Endothelial cell of umbilical vein (primary cell): ENCODE measurements around the gene FGD3. TPM values are rescaled to one million over a fixed set of nuclear protein-coding genes. Genes with fewer than 3 reads are reported as not detected.

ENCODE experiments used
- BruUV-seq: library from RNA; stranded (reverse); fragments of 400-500 nt; replicated peaks from 2 replicates; lab custom pipeline; 2021; lab: Mats Ljungman, UMichigan
- CTCF ChIA-PET: fragments of 300-600, 350-600 bp; sonication (Branson Sonifier 250); formaldehyde crosslinking; loops from one replicate; lab custom pipeline; 2021; ENCODE audit warnings: antibody characterized with exemption, inconsistent platforms; lab: Charles Lee
- POLR2A ChIA-PET: fragments of 300-600, 350-600 bp; sonication (Branson Sonifier 250); formaldehyde crosslinking; loops from one replicate; lab custom pipeline; 2021; ENCODE audit warnings: antibody characterized with exemption, inconsistent platforms; lab: Charles Lee
- DNase-seq: peaks from one replicate; pipeline ENCODE4 v3.0.0-alpha.2; 2011; ENCODE audit warnings: low read depth, low spot score
- FAIRE-seq: peaks from 2 replicates; lab custom pipeline; 2011; peaks lifted over from hg19 to GRCh38; lab: Jason Lieb, UNC
- H2AFZ ChIP-seq: 2 replicates; pipeline ENCODE4 v1.6.0; 2012; ENCODE audit warnings: low read depth, low read length, control low read depth, inconsistent platforms
- H3K27ac ChIP-seq: 2 replicates; pipeline ENCODE4 v1.5.1; 2011; ENCODE audit warnings: low read depth, mild to moderate bottlenecking, control low read depth, low read length, moderate library complexity; ENCODE audit not compliant: insufficient read depth
- H3K27me3 ChIP-seq, 2 experiments: 2 replicates each; pipeline versions ENCODE4 v1.6.0 to v1.6.1; 2011; ENCODE audit warnings: low read length in 2 of 2, mixed read lengths in 1 of 2; ENCODE audit not compliant: control insufficient read depth in 2 of 2, insufficient read depth in 2 of 2
- H3K36me3 ChIP-seq, 2 experiments: 2 replicates in 1 of 2; 3 replicates in 1 of 2; pipeline ENCODE4 v1.5.1; 2011; ENCODE audit warnings: low read length in 2 of 2, mild to moderate bottlenecking in 1 of 2, moderate library complexity in 1 of 2; ENCODE audit not compliant: control insufficient read depth in 2 of 2, insufficient read depth in 2 of 2; ENCODE audit errors: extremely low read depth in 1 of 2
- H3K4me1 ChIP-seq: 3 replicates; pipeline ENCODE4 v1.5.1; 2011; ENCODE audit warnings: mild to moderate bottlenecking, low read length; ENCODE audit not compliant: control insufficient read depth, insufficient read depth; ENCODE audit errors: extremely low read depth
- H3K4me2 ChIP-seq: 2 replicates; pipeline ENCODE4 v1.6.1; 2011; ENCODE audit warnings: low read length, control low read depth, mixed read lengths; ENCODE audit not compliant: insufficient read depth
- H3K4me3 ChIP-seq, 3 experiments: fragments of 200-600 bp in 1 of 3; sonication (generic), shearing (Covaris generic) in 1 of 3; replicated peaks in 1 of 3; 2 replicates each; pipeline ENCODE4 v1.5.1; 2011 to 2016; ENCODE audit warnings: control low read depth in 3 of 3, low read length in 3 of 3, mild to moderate bottlenecking in 2 of 3, inconsistent platforms in 1 of 3, low read depth in 1 of 3, moderate library complexity in 1 of 3; ENCODE audit not compliant: insufficient read depth in 1 of 3
- H3K79me2 ChIP-seq: 2 replicates; pipeline ENCODE4 v1.6.0; 2012; ENCODE audit warnings: low read length, inconsistent platforms; ENCODE audit not compliant: control insufficient read depth, insufficient read depth
- H3K9ac ChIP-seq: replicated peaks from 2 replicates; pipeline ENCODE3; 2011; ENCODE audit warnings: low read length, control low read depth; ENCODE audit not compliant: insufficient read depth; ENCODE audit errors: extremely low read depth
- H3K9me1 ChIP-seq: replicated peaks from 3 replicates; pipeline ENCODE4 v1.6.0; 2011; ENCODE audit warnings: mild to moderate bottlenecking, low read length; ENCODE audit not compliant: control insufficient read depth, insufficient read depth; ENCODE audit errors: extremely low read depth
- H3K9me3 ChIP-seq: replicated peaks from 2 replicates; pipeline ENCODE4 v1.5.1; 2012; ENCODE audit warnings: low read length, inconsistent platforms; ENCODE audit not compliant: control insufficient read depth, insufficient read depth
- H4K20me1 ChIP-seq: replicated peaks from 2 replicates; pipeline ENCODE3; 2011; ENCODE audit warnings: mild to moderate bottlenecking, low read length; ENCODE audit not compliant: control insufficient read depth, insufficient read depth; ENCODE audit errors: extremely low read depth
- EZH2 ChIP-seq: IDR thresholded peaks from 2 replicates; pipeline ENCODE4 v1.6.1; 2012; ENCODE audit warnings: borderline replicate concordance, low read depth, mild to moderate bottlenecking, moderate library complexity, low read length, inconsistent platforms; ENCODE audit not compliant: severe bottlenecking
- FOS ChIP-seq: IDR thresholded peaks from 2 replicates; pipeline ENCODE4 v1.6.1; 2011; ENCODE audit warnings: mild to moderate bottlenecking, low read length, moderate library complexity, borderline replicate concordance; ENCODE audit not compliant: insufficient read depth
- GATA2 ChIP-seq: IDR thresholded peaks from 2 replicates; pipeline ENCODE4 v1.7.0; 2011; ENCODE audit warnings: low read depth, mild to moderate bottlenecking, moderate library complexity, mixed read lengths, low read length; ENCODE audit not compliant: insufficient read length, insufficient read depth
- JUN ChIP-seq: IDR thresholded peaks from 2 replicates; pipeline ENCODE4 v1.6.1; 2011; ENCODE audit warnings: borderline replicate concordance, low read depth; ENCODE audit not compliant: insufficient read length, insufficient read depth
- MAX ChIP-seq: IDR thresholded peaks from 2 replicates; pipeline ENCODE4 v1.6.1; 2011; ENCODE audit not compliant: insufficient read depth, insufficient read length
- MYC ChIP-seq: IDR thresholded peaks from one replicate; pipeline ENCODE4 v1.6.1; 2011; ENCODE audit warnings: mild to moderate bottlenecking, low read depth, low read length
- POLR2A ChIP-seq: IDR thresholded peaks from 2 replicates; pipeline ENCODE4 v1.6.1; 2012; ENCODE audit warnings: low read depth, mild to moderate bottlenecking, control low read depth, low read length
- POLR2AphosphoS5 ChIP-seq: IDR thresholded peaks from 2 replicates; pipeline ENCODE4 v1.6.1; 2012; ENCODE audit warnings: low read depth, mild to moderate bottlenecking, control low read depth, low read length, moderate library complexity; ENCODE audit not compliant: insufficient read depth
- dilution Hi-C: fragments of 300-500 bp; cut with MboI; formaldehyde crosslinking; loops from one replicate; pipeline ENCODE4 v1.15.0; 2019; ENCODE audit warnings: low sequenced_read_pairs; ENCODE audit not compliant: extremely low pct_ligation_motif_present
- intact Hi-C: fragments of 100-400 bp; cut with micrococcal nuclease; formaldehyde crosslinking; loops from one replicate; pipeline ENCODE4 v1.10.0; 2022
- polyA plus RNA-seq, 4 experiments: library from polyadenylated mRNA; depleted of rRNA in 3 of 4; stranded (reverse) in 3 of 4; unstranded in 1 of 4; fragments of >200 nt; gene quantifications; 2 replicates each; pipeline versions ENCODE4 v1.2.1 to v1.2.3, GENCODE V29; 2011 to 2012; ENCODE audit warnings: missing spikeins in 1 of 4
- total RNA-seq: library from RNA; stranded (reverse); gene quantifications from 2 replicates; pipeline ENCODE4 v1.2.3, GENCODE V29; 2021
- TF ChIP-seq, protein P1 (sequence below), 2 donors: IDR thresholded peaks; 1 replicate in 1 of 2; 2 replicates in 1 of 2; pipeline ENCODE4 v1.5.1; 2011; ENCODE audit warnings: low read length in 2 of 2, mild to moderate bottlenecking in 2 of 2, moderate library complexity in 2 of 2, control low read depth in 1 of 2, inconsistent platforms in 1 of 2, low read depth in 1 of 2; ENCODE audit not compliant: insufficient read depth in 1 of 2; ENCODE audit errors: extremely low read depth in 1 of 2

The FGD3 gene
- total and polyA plus RNA-seq, 2 donors (not counting 3 experiments of a cell fraction or from before 2014, with no cell fraction given) = not detected

DNA sequence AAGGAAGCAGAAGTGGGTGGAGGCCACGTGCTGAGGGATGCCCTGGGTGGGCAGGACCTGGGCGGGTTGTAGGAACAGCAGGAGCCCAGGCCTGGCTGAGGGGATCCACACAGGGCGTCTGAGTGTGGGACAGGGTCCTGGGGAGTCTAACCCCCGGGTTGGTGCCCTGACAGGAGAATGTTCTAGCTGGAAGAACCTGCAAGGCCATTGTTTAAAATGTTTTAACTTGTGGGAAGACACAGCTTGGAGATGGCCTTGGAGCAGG, 77.3 kb downstream of the FGD3 start:
- Histone ChIP-seq H3K79me2 (no peaks in the 10 kb centered on the region), H3K9me3 (no peaks in the 10 kb centered on the region), H4K20me1 (no peaks in the 10 kb centered on the region), H3K4me2 (no peak overlapping the region), H3K27ac (no peak overlapping the region), H3K9ac (no peak overlapping the region), H3K27me3 (no peaks in the 10 kb centered on the region), H3K9me1 (no peaks in the 10 kb centered on the region), H3K4me3 (no peak overlapping the region), H2AFZ (no peak overlapping the region), H3K4me1 (no peaks in the 10 kb centered on the region), H3K36me3 (no peaks in the 10 kb centered on the region)
- TF ChIP-seq GATA2 (no peak), MYC (no peak), POLR2AphosphoS5 (no peak), EZH2 (no peak), FOS (no peak), MAX (no peak), JUN (no peak), POLR2A (no peak)
- TF ChIP-seq, protein P1, sequence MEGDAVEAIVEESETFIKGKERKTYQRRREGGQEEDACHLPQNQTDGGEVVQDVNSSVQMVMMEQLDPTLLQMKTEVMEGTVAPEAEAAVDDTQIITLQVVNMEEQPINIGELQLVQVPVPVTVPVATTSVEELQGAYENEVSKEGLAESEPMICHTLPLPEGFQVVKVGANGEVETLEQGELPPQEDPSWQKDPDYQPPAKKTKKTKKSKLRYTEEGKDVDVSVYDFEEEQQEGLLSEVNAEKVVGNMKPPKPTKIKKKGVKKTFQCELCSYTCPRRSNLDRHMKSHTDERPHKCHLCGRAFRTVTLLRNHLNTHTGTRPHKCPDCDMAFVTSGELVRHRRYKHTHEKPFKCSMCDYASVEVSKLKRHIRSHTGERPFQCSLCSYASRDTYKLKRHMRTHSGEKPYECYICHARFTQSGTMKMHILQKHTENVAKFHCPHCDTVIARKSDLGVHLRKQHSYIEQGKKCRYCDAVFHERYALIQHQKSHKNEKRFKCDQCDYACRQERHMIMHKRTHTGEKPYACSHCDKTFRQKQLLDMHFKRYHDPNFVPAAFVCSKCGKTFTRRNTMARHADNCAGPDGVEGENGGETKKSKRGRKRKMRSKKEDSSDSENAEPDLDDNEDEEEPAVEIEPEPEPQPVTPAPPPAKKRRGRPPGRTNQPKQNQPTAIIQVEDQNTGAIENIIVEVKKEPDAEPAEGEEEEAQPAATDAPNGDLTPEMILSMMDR (IDR thresholded peaks at IDR 0.05; ENCODE audit: extremely low read depth in 1 of 2, insufficient read depth in 1 of 2, low read depth in 1 of 2, low read length in 2 of 2) = no peak
- BruUV-seq = no TSS peak
- ChIA-PET POLR2A (no interaction called here), CTCF (interaction anchor here (2.6 kb wide), 1 partner anchor 21 kb away, joined by 15 read pairs; no protein-coding TSS in a partner anchor)
- no peak for DNase-seq
- dilution Hi-C loops (no loop called here), intact Hi-C loops (no loop called here)
- FAIRE-seq = no peak
